Fibroblast of peridontal ligament (primary cell): ENCODE data around the gene MBTD1.
"Not testable (repeated sequence)": the region's sequence is repeated elsewhere in the genome, so short reads cannot be mapped to it uniquely, and the experiment has no call there.

Source experiments
- DNase-seq: peaks from one replicate; pipeline ENCODE4 v3.0.0-alpha.2; 2010; ENCODE audit errors: extremely low read depth

The MBTD1 gene

DNA sequence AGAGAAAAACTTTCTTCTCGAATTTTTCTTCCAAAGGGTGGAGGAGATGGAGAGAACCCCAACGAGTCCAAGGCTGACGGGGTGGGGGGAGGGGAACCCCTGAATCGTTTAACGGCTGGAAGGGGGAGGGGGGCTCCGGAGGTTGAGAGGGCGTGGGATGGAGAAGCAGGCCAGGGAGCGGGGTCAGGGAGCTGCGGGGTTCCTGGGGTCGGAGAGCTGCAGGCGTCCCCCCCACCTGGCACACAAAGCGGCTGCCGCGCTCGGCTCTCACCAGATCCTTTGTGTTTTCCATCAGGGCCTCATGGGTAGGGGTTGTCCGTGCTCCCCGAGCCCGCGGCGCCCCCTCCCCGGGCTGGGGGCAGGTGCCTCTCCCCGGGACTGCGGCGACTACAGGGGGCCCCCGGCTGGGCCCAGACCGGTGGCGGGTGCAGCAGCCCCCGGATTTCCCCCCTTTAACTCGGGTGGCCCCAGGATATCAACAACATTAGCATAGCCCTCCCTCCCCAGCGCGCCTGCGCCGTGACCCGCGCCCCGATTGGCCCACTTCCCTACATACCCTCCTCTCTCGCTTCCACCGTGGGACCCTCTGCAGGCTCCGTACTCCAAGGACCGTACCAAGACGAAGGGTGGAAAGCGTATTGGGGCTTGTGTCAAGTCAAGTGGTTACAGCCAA is at the start of gene MBTD1:
TSS of gene MBTD1 (minus strand) at position 486 of the 673 bp plus-strand sequence. CDS start 34,888 bp downstream, outside the sequence.
- peak; percentile 98 for DNase-seq

- no peak for DNase-seq
These were observed 45.3 kb upstream of the MBTD1 start for GRCh38 chr17:51305182-51305581.

DNA sequence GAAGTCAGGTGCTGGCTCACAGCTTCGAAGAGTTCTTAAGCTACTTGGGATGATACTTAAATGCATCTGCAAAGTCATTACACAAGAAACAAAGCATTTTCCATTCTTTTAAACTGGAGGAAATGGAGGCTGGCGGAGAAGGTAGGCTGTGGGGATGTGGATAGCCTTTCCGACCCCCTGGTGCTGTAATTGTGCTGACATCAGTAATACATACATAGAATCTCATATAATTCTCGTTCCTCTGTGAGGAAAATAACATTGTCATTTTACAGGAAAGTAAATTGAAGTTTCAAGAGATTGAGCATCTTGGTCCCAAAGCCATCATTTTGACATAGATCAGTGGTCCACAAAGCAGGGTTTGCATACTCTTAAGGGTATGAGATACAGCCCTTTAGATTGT is 40.0 kb upstream of the MBTD1 start:
- no peak for DNase-seq

DNA sequence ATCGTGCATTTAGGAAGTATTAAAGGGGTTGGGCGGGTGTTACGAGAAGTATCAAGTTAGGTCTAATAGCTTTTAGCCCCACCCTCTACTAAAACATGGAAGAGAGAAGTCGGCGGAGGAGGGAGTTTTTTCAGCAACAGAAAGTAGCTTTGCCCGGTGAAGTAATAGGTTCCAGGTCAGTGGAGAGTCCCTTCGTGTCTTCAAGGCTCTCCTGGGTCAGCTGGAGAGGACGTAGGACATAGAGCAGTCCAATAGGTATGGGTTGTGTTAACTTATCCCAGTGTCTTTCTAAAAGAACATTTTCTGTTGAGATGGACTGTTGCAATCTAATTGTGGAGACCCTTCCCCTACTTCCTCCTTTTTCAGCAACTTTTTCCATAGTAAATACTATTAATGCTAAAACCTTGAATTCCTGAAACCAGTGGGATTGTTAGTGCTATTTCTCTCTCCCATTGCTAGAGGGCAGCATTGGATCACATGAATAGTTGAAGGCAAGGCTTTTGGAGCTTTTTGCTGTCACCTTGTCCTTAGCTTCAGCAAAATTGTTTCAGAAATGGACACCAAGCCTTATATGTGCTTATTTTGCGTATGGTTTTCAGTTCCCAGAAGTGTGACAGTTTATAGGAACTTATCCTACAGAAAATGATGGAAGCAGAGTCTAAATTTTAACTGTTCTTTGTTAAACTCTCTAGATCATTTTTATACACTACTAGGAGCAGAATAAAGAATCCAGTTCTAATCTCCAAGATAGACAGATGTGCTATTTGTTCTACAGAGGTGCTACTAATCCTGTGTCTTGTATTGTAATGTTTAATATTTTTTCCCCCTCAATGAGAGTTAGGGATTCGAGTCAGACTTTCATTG is 38.9 kb upstream of the MBTD1 start:
- peak; percentile 66 for DNase-seq

- DNase-seq, result not testable (repeated sequence)
These were observed 34.5 kb upstream of the MBTD1 start for GRCh38 chr17:51294338-51294737.

DNA sequence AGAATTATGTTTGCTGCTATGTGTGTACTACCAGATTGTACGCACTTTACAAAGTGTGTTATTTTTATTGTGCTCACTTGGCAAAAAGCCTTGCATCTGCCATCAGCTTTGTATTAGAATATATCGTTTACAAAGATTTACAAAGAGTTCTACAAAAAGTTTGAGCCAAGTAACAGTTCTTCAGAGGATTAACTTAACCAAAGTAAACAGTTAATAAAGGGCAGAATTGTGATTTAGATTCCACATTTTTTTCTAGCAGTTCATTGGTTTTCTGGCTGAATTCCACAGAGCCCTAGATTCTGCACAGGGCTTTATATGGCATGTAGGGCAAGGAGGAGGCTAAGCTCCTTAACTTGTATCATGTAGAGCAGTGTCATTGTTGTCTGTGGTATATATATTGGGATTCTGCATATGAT is 29.9 kb upstream of the MBTD1 start:
- DNase-seq, result no peak

DNA sequence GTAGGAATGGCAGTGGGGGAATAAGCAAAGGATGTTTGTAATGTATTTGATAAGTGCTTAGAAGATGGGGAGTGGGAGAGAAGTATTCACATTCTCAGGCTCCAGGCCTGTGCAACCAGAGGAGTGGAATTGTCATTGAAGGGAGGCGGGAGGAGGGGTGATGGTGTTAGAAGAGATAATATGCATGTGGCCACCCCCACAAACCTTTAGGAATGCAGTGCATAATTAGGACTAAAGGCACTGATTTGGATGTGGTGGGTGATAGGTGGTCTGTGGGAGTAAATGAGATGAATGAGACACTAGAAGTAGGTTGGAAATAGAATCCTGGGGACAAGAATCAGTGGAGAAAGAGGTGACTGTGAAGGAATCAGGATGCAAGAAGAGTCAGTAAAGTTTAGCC is 27.6 kb upstream of the MBTD1 start:
- no peak for DNase-seq

DNA sequence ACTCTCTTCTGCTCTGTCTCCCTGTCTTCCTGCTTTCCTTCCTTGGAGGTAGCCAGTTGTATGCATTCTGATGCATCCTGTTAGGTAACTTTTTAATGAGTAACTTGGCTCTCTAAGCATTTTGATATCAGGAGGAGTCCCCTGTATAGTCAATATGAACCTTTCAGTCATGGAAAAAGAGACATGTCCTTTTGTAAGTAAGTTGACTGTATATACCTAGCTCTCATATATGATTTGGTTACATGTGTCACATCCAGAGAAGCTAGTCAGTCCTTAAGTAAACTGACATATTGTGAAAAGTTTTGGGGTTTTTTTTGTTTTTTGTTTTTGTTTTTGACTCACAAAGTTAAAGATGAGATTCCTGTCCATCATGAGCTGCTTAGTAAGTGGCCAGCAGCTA is 19.3 kb upstream of the MBTD1 start:
- no peak for DNase-seq

DNA sequence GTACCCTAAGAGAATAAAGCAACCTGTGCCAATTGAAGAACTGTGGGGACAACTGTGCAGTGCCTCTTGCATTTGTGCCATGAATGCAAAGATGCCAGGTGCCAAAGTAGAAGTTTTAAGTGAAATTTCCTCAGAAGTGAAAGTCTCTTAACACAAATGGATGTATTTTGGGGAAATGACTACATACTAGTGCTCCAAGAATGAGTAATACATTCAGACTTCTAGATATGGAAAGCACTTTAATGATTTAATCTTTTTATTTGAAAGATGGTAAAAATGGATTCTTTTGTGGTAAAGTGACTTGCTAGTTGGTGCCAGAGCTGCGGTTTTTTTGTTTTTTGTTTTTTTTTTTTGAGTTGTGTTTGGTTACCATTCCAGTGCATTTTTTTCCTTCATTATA is 15.5 kb upstream of the MBTD1 start:
- peak; percentile 93 for DNase-seq

DNA sequence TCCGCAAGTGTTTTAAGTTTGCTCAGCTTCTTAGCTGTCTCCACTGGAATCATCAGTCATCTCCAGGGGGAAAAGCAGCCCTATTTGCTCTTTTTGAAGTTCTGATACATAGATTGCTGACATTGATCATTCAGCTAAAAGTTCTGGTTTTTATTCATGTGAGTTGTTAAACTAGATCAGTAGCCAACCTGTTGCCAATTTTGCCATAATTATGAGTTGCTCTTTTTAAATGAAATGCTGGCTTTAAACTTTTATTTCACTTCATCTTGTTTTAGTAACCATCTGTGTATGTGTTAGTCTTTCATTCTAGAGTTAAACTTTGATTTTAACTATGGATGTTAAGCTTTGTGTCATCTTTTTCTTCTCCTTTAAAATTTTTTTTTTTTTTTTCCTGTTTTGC is 13.0 kb upstream of the MBTD1 start:
- no peak for DNase-seq

- no peak for DNase-seq
These were observed 10.8 kb upstream of the MBTD1 start for GRCh38 chr17:51270636-51271035.

GRCh38 chr17:51269991-51270390 is 10.1 kb upstream of the MBTD1 start:
- DNase-seq, result no peak

- not testable (repeated sequence) for DNase-seq
These were observed 4.6 kb upstream of the MBTD1 start for GRCh38 chr17:51264466-51264865.

DNA sequence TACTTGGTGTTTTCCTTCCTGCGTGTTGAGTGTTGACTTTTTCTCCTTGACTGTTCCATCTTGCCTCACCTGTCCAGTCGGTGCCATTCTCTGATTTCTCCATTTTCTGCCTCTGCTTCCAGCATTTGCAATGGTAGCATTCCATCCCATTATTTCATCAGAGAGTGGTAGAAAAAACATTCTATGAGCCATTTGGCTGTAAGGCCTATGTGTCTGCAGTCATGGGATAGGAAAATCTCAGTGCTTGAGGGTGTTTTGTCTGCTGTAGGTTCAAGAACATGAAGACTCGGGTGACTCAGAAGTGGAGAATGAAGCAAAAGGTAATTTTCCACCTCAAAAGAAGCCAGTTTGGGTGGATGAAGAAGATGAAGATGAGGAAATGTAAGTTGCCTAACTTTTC is 3.2 kb upstream of the MBTD1 start:
- peak; percentile 21 for DNase-seq

GRCh38 chr17:51261024-51261963 is 1.4 kb upstream of the MBTD1 start:
- DNase-seq, result peak; percentile 18

DNA sequence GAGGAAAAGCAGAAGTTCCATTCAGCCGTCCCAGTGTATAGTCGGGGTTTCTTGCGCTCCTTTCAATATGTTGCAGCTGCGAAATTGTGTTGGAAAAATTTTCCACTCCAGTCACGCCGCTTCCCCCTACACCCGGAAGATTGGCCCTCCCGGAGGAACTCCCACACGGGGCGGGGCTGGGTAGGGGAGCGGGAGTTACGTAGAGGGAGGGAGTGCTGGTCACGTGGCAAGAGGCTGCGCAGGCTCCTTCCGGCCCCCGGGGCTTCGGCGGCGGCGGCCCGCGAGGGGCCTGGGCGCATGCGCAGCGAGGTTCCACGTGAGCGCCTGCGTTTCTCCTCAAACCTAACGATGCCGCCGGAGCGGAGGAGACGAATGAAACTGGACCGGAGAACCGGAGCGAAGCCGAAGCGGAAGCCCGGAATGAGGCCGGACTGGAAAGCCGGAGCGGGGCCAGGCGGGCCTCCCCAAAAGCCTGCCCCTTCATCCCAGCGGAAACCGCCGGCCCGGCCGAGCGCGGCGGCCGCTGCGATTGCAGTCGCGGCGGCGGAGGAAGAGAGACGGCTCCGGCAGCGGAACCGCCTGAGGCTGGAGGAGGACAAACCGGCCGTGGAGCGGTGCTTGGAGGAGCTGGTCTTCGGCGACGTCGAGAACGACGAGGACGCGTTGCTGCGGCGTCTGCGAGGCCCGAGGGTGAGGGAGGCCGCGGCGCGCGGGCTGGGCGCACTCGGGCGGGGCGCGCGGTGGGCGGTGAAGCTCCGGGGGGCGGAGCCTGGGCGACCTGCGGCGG is 581 bp upstream of the MBTD1 start, which contains the start of gene UTP18:
TSS of gene UTP18 (plus strand) at position 310 of the 787 bp plus-strand sequence. CDS start at position 349, 39 bp downstream.
- peak; percentile 97 for DNase-seq

GRCh38 chr17:51258756-51259563 is 889 bp downstream of the MBTD1 start:
- peak; percentile 11 for DNase-seq

- peak; percentile 60 for DNase-seq
These were observed 2.4 kb downstream of the MBTD1 start for GRCh38 chr17:51257150-51258081.

DNA sequence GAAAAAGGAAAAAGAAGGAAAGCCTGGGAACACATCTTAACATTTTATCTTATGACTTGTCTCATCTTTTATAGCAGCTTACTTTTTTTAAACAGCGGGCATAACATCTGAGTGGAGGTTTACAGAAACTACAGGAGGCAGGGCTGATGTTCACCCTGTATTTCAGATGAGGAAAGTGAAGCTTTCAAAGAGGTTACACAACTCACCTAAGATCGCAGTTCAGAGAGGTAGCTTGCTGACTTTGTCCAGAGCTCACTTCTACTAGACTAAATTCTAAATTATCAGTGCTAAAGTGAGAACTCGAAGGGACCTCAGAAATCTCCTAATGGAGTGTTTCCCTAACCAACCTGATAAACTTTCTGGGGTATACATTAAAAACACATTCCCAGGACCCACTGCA is 3.7 kb downstream of the MBTD1 start:
- DNase-seq, result no peak
